Glomerular endothelial cell (primary cell): ENCODE results near the gene ZXDA. TPM values are rescaled to one million over a fixed set of nuclear protein-coding genes. Genes with fewer than 3 reads are reported as not detected.

Experiments
- DNase-seq: peaks from one replicate; pipeline ENCODE4 v3.0.0-alpha.2; 2011; ENCODE audit warnings: low read depth, low spot score; ENCODE audit errors: extremely low read depth
- total RNA-seq: library from RNA; depleted of rRNA; stranded (reverse); fragments of >200 nt; gene quantifications from 2 replicates; pipeline ENCODE4 v1.2.3, GENCODE V29; 2015

Gene ZXDA
- total RNA-seq, 1 donor from 2014 or later = 7.9 TPM

GRCh38 chrX:57871463-57871862 lies 38.8 kb downstream of the ZXDA start:
- DNase-seq = no peak

Other genes starting within 250 kb of the ZXDA start
- not detected in 2 replicates for gene NLRP2B, start 230.2 kb downstream of the ZXDA start, total RNA-seq